ENCODE results near the gene R3HDM4. TPM values are rescaled to one million over a fixed set of nuclear protein-coding genes. Genes with fewer than 3 reads are reported as not detected.

Gene R3HDM4
- total and polyA plus RNA-seq, 10 of the 15 experiments (the other 5 are each of a cell fraction or from before 2014, with no cell fraction given), result 1.3 to 65.8 (median 27.7) TPM

- TF ChIP-seq CBFB (IDR thresholded peaks at IDR 0.05; ENCODE audit: low read depth) (peak; percentile 94; the same call in 1 of the 2 replicates), TCF12 (IDR thresholded peaks at IDR 0.05; ENCODE audit: low read depth, low read length) (peak; percentile 100), RAD51 (IDR thresholded peaks at IDR 0.05) (peak; percentile 88), MXI1 (IDR thresholded peaks at IDR 0.05; ENCODE audit: low read depth, low read length) (peak; percentile 84; the same call in 1 of the 2 replicates), GATAD2B (conservative IDR thresholded peaks at IDR 0.05; ENCODE audit: low read depth) (peak; percentile 19), KLF5 (IDR thresholded peaks at IDR 0.05; ENCODE audit: partially characterized antibody) (peak; percentile 80), PAX5 (IDR thresholded peaks at IDR 0.05; ENCODE audit: borderline replicate concordance, low read depth, low read length) (peak; percentile 92), MEF2B (IDR thresholded peaks at IDR 0.05; ENCODE audit: partially characterized antibody, poor library complexity, severe bottlenecking) (peak; percentile 87), CHD2 (IDR thresholded peaks at IDR 0.05; ENCODE audit: borderline replicate concordance, low read depth, low read length) (peak; percentile 85), KDM1A (IDR thresholded peaks at IDR 0.05; ENCODE audit: borderline replicate concordance) (no peak), HDGF (IDR thresholded peaks at IDR 0.05) (no peak), SMARCA5 (IDR thresholded peaks at IDR 0.05) (peak; percentile 100), SPI1 (IDR thresholded peaks at IDR 0.05; ENCODE audit: borderline replicate concordance, insufficient read depth, low read depth, low read length) (peak; percentile 99), ATF3 (IDR thresholded peaks at IDR 0.05; ENCODE audit: borderline replicate concordance, extremely low read depth, low read depth, low read length) (no peak), JUND (IDR thresholded peaks at IDR 0.05; ENCODE audit: low read depth, low read length) (peak; percentile 76; the same call in 1 of the 2 replicates), NFXL1 (IDR thresholded peaks at IDR 0.05; ENCODE audit: borderline replicate concordance) (peak; percentile 99), NR2C2 (IDR thresholded peaks at IDR 0.05; ENCODE audit: borderline replicate concordance, control insufficient read depth, insufficient read length, low read depth) (no peak), ZBTB11 (CRISPR knock-in tag; IDR thresholded peaks at IDR 0.05) (no peak), LARP7 (IDR thresholded peaks at IDR 0.05) (peak; percentile 59), CREM (IDR thresholded peaks at IDR 0.05; ENCODE audit: low read depth) (peak; percentile 90), FOXM1 (IDR thresholded peaks at IDR 0.05; ENCODE audit: low read depth, low read length) (peak; percentile 95), MTA2 (IDR thresholded peaks at IDR 0.05; ENCODE audit: low read depth) (peak; percentile 87), POLR2AphosphoS5 (IDR thresholded peaks at IDR 0.05; ENCODE audit: low read length) (peak; percentile 45; the same call in 1 of the 2 replicates)
Observed at GRCh38 chr19:947707-948539, 34.9 kb upstream of the R3HDM4 start (continued).

All from GM12878 (cell line).